ENCODE measurements around the gene DCTN5. TPM values are rescaled to one million over a fixed set of nuclear protein-coding genes. Genes with fewer than 3 reads are reported as not detected.

DCTN5 gene
- total and polyA plus RNA-seq, 2 of the 13 experiments (the other 11 are each of a cell fraction or from before 2014, with no cell fraction given), result 105 to 207 TPM

GRCh38 chr16:23595951-23596720 is 45.1 kb upstream of the DCTN5 start, which contains the start of gene NDUFAB1 (continued):
- 0 out of 2 replicates have a peak, but pooled peaks have one; percentile 88 for TF ChIP-seq SAFB2 (CRISPR knock-in tag; IDR thresholded peaks at IDR 0.05; ENCODE audit: borderline replicate concordance, low read depth)
- TF ChIP-seq ZNF235 (CRISPR knock-in tag; IDR thresholded peaks at IDR 0.05; ENCODE audit: borderline replicate concordance), result peak; percentile 98; the same call in 1 of the 2 replicates
- no peak for TF ChIP-seq NPAS2 (CRISPR knock-in tag; IDR thresholded peaks at IDR 0.05; ENCODE audit: borderline replicate concordance)
- peak; percentile 93; the same call in 1 of the 2 replicates for TF ChIP-seq ZNF605 (CRISPR knock-in tag; IDR thresholded peaks at IDR 0.05)
- peak; percentile 98 for TF ChIP-seq ARHGAP35 (CRISPR knock-in tag; IDR thresholded peaks at IDR 0.05; ENCODE audit: borderline replicate concordance)
- TF ChIP-seq, protein P1, sequence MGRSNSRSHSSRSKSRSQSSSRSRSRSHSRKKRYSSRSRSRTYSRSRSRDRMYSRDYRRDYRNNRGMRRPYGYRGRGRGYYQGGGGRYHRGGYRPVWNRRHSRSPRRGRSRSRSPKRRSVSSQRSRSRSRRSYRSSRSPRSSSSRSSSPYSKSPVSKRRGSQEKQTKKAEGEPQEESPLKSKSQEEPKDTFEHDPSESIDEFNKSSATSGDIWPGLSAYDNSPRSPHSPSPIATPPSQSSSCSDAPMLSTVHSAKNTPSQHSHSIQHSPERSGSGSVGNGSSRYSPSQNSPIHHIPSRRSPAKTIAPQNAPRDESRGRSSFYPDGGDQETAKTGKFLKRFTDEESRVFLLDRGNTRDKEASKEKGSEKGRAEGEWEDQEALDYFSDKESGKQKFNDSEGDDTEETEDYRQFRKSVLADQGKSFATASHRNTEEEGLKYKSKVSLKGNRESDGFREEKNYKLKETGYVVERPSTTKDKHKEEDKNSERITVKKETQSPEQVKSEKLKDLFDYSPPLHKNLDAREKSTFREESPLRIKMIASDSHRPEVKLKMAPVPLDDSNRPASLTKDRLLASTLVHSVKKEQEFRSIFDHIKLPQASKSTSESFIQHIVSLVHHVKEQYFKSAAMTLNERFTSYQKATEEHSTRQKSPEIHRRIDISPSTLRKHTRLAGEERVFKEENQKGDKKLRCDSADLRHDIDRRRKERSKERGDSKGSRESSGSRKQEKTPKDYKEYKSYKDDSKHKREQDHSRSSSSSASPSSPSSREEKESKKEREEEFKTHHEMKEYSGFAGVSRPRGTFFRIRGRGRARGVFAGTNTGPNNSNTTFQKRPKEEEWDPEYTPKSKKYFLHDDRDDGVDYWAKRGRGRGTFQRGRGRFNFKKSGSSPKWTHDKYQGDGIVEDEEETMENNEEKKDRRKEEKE (IDR thresholded peaks at IDR 0.05), result no peak
- TF ChIP-seq, protein P2, sequence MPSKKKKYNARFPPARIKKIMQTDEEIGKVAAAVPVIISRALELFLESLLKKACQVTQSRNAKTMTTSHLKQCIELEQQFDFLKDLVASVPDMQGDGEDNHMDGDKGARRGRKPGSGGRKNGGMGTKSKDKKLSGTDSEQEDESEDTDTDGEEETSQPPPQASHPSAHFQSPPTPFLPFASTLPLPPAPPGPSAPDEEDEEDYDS (CRISPR knock-in tag; IDR thresholded peaks at IDR 0.05), result peak; percentile 62
- TF ChIP-seq ZNF354B (CRISPR knock-in tag; IDR thresholded peaks at IDR 0.05), result peak; percentile 42; the same call in 1 of the 2 replicates
- peak; percentile 79; the same call in 1 of the 2 replicates for TF ChIP-seq AFF4 (CRISPR knock-in tag; IDR thresholded peaks at IDR 0.05)
- peak; percentile 68; the same call in 1 of the 2 replicates for TF ChIP-seq ZNF569 (CRISPR knock-in tag; IDR thresholded peaks at IDR 0.05; ENCODE audit: borderline replicate concordance)
- TF ChIP-seq, protein P3, sequence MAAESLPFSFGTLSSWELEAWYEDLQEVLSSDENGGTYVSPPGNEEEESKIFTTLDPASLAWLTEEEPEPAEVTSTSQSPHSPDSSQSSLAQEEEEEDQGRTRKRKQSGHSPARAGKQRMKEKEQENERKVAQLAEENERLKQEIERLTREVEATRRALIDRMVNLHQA (CRISPR knock-in tag; IDR thresholded peaks at IDR 0.05), result no peak
- no peak for TF ChIP-seq PAF1 (CRISPR knock-in tag; IDR thresholded peaks at IDR 0.05)
- TF ChIP-seq PCBP1 (IDR thresholded peaks at IDR 0.05; ENCODE audit: borderline replicate concordance, low read depth, low read length), result no peak
- TF ChIP-seq RBFOX2 (IDR thresholded peaks at IDR 0.05; ENCODE audit: low read depth, low read length), result peak; percentile 100
- peak; percentile 74; the same call in 1 of the 2 replicates for TF ChIP-seq ZNF557 (CRISPR knock-in tag; IDR thresholded peaks at IDR 0.05)
- TF ChIP-seq KLF16 (CRISPR knock-in tag; IDR thresholded peaks at IDR 0.05), result peak in 1 of 2 experiments; percentile 98; a peak in 2 of 4 replicates
- TF ChIP-seq, protein P4, sequence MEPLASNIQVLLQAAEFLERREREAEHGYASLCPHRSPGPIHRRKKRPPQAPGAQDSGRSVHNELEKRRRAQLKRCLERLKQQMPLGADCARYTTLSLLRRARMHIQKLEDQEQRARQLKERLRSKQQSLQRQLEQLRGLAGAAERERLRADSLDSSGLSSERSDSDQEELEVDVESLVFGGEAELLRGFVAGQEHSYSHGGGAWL (CRISPR knock-in tag; IDR thresholded peaks at IDR 0.05), result peak; percentile 96
- TF ChIP-seq, protein P5, sequence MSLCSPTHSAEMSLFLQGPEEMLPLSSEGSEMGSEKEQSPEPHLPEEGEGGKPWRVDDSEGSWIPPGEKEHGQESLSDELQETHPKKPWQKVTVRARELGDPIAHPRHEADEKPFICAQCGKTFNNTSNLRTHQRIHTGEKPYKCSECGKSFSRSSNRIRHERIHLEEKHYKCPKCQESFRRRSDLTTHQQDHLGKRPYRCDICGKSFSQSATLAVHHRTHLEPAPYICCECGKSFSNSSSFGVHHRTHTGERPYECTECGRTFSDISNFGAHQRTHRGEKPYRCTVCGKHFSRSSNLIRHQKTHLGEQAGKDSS (CRISPR knock-in tag; IDR thresholded peaks at IDR 0.05; ENCODE audit: borderline replicate concordance, low read depth), result peak; percentile 76; the same call in 1 of the 2 replicates
- TF ChIP-seq FOXO1 (CRISPR knock-in tag; IDR thresholded peaks at IDR 0.05), result peak; percentile 87
- peak; percentile 90 for TF ChIP-seq MED1 (CRISPR knock-in tag; IDR thresholded peaks at IDR 0.05)
